Activated CD4-positive, alpha-beta T cell treated with anti-CD3 and anti-CD28 coated beads, Interleukin-10, Interleukin-2, amounts not matched to agents 100 ng/mL and 50 ng/mL, durations not matched to agents 16 hours and 8 hours (primary cell): ENCODE data around the gene ASTN2.

Source experiments
- DNase-seq: peaks from one replicate; pipeline ENCODE4 v3.0.0-alpha.2; 2020

ASTN2 gene

GRCh38 chr9:117300371-117301110, 114.3 kb downstream of the ASTN2 start:
- no peak for DNase-seq

GRCh38 chr9:117296453-117296852, 118.4 kb downstream of the ASTN2 start:
- no peak for DNase-seq

- no peak for DNase-seq
Measured at GRCh38 chr9:117293206-117294114, 121.4 kb downstream of the ASTN2 start.

GRCh38 chr9:117290856-117291622, 123.8 kb downstream of the ASTN2 start:
- DNase-seq, result no peak

GRCh38 chr9:117290306-117290840, 124.5 kb downstream of the ASTN2 start:
- no peak for DNase-seq

GRCh38 chr9:117286245-117286644, 128.6 kb downstream of the ASTN2 start:
- DNase-seq, result no peak

- no peak for DNase-seq
Measured at GRCh38 chr9:117284414-117284813, 130.4 kb downstream of the ASTN2 start.

- no peak for DNase-seq
Measured at GRCh38 chr9:117282541-117282940, 132.3 kb downstream of the ASTN2 start.

- no peak for DNase-seq
Measured at GRCh38 chr9:117278471-117279035, 136.3 kb downstream of the ASTN2 start.

GRCh38 chr9:117278020-117278419, 136.8 kb downstream of the ASTN2 start:
- DNase-seq, result no peak

GRCh38 chr9:117276444-117276843, 138.4 kb downstream of the ASTN2 start:
- no peak for DNase-seq

- DNase-seq, result no peak
Measured at GRCh38 chr9:117273612-117274011, 141.2 kb downstream of the ASTN2 start.

- no peak for DNase-seq
Measured at GRCh38 chr9:117268847-117269446, 145.9 kb downstream of the ASTN2 start.

- no peak for DNase-seq
Measured at GRCh38 chr9:117266855-117267497, 147.9 kb downstream of the ASTN2 start.

GRCh38 chr9:117265253-117265652, 149.6 kb downstream of the ASTN2 start:
- DNase-seq, result no peak

- DNase-seq, result no peak
Measured at GRCh38 chr9:117258184-117258866, 156.5 kb downstream of the ASTN2 start.

GRCh38 chr9:117253261-117253660, 161.6 kb downstream of the ASTN2 start:
- DNase-seq, result no peak

GRCh38 chr9:117250610-117251215, 164.1 kb downstream of the ASTN2 start:
- DNase-seq, result no peak

GRCh38 chr9:117249799-117250198, 165.1 kb downstream of the ASTN2 start:
- no peak for DNase-seq

- DNase-seq, result no peak
Measured at GRCh38 chr9:117247266-117247665, 167.6 kb downstream of the ASTN2 start.
